HT-29 (cell line): Measurements from ENCODE around the gene UHMK1. TPM values are rescaled to one million over a fixed set of nuclear protein-coding genes. Genes with fewer than 3 reads are reported as not detected.
"Not testable (repeated sequence)": the region's sequence is repeated elsewhere in the genome, so short reads cannot be mapped to it uniquely, and the experiment has no call there.

Experiments
- DNase-seq: peaks from one replicate; pipeline ENCODE4 v3.0.0-alpha.2; 2015; ENCODE audit warnings: low spot score
- small RNA-seq: library from RNA; depleted of rRNA; stranded (forward); fragments of <200 nt; gene quantifications from one replicate; pipeline ENCODE3, GENCODE V24; 2014
- total RNA-seq: library from RNA; depleted of rRNA; stranded (reverse); fragments of >200 nt; shearing (Covaris generic); gene quantifications from 2 replicates; pipeline ENCODE4 v1.2.3, GENCODE V29; 2014; rRNA removed

The UHMK1 gene
- total RNA-seq, 1 experiment from 2014 or later: 28.1 TPM

DNA sequence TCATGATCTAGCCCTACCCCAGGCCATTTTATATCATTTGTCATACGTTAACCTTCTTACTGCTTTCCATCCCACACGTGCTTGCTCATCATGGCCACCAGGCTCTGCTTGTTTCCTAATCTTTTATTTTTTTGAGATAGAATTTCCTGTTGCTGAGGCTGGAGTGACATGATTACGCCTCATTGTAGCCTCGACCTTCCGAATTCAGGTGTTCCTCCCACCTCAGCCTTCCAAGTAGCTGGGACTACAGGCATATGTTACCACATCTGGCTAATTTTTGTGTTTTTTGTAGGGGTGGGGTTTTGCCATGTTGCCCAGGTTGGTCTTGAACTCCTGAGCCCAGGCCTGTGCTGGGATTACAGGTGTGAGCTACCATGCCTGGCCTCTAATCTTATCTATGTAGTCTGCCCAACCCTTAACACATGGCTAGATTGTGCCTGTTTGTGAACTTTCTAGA is 67.2 kb downstream of the UHMK1 start:
- DNase-seq: no peak

DNA sequence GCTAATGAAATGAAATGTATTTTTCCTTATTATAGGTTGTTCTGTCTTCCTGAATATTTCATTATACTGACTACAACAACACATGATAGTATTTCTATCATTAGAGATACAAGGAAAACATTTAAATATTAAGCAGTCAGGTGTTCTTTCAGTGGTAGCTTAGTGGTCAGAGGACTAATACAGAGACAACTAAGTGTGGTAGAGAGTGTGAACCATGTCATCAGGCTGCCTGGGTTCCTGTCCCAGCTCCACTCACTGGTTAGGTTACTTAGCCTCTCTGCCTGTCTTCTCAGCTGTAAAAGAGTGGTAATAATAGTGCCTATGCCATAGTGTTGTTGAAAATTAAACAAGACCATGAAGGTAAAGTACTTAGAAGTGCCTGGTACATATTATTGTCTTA is 67.8 kb downstream of the UHMK1 start:
- DNase-seq: no peak

GRCh38 chr1:162566870-162567269 is 69.3 kb downstream of the UHMK1 start:
- no peak for DNase-seq

- DNase-seq: peak; percentile 65
Observed at GRCh38 chr1:162568802-162569201, 71.2 kb downstream of the UHMK1 start.

GRCh38 chr1:162570718-162571117 is 73.1 kb downstream of the UHMK1 start:
- DNase-seq: peak; percentile 46

GRCh38 chr1:162571121-162571520 is 73.5 kb downstream of the UHMK1 start:
- not testable (repeated sequence) for DNase-seq

GRCh38 chr1:162571696-162572095 is 74.1 kb downstream of the UHMK1 start:
- DNase-seq: no peak

DNA sequence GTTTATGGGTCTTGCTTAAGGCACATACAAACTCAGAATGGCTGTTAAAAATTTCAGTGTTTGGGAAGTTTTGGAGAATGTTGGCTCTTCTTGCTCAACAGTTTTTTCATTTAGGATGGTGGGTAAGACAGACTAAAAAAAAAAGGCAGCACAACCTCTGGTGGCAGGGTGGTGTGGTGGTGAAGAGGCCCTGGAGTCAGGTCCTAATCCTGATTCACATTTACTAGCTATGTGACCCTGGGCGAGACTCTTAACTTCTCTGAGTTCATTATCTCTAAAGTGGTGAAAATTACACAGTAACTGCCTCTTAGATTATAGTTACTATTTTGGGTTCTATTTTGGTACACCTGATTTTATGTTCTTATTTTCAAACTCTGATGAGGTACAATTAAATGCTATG is 75.5 kb downstream of the UHMK1 start:
- no peak for DNase-seq

DNA sequence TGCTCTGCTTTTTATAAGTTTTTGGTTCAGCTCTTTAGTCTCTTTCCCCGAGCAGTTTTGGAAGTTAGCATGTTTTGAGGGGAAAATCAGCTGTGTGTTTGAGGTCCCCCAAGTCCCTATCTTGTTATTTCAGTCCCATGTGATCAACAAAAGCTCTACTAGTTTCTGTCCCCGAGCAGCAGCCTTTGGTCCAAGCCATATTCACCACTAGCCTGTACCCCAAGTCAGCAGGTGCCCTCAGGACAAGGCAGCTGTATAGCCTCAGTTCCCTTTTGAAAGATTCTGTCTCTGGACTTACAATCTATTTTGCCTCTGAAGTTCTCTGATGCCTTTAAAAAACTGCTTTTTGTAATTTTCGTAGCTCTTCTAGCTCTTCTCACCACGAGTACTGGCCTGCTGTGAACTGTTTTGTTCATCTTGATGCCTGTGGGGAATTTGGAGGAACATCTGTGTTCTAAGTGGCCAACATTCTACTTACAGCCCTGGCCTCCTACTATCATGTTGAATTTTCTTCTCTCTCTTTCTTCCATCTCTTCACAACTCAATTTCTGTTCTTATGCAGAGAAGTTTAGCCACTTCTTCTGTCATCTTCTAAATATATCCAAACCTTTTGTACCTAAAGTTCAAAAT is 80.6 kb downstream of the UHMK1 start:
- DNase-seq: no peak

DNA sequence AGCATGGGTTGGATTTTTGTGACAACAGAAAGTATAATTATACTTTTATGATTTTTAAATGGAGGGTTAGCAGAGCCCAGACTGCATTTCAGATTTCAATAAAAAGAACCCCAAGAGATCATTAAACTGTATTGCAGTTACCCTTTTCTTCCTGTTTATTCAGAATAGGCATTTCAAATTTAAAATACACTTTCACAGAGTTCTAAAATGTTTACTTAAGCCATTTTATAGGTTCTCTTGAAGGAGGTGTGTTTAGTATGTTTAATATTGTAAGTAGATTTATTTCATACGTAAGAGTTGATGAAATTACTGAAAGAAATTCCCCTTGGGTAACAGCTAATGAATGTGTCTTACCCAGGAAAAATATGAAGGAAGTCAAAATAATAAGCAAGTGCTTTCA is 81.3 kb downstream of the UHMK1 start:
- no peak for DNase-seq

Small RNA genes lying within 50 kb of the gene (small RNA-seq; reads per million reads assigned to genes)
- gene UQCRBP2: not detected

Other genes with a start within 250 kb of the UHMK1 start
- not detected in 2 replicates for gene SPATA46, start 121.0 kb upstream of the UHMK1 start, total RNA-seq
- 2.0 and 4.0 TPM in 2 replicates for gene C1orf226, start 116.1 kb upstream of the UHMK1 start, total RNA-seq
- gene SH2D1B, start 85.7 kb upstream of the UHMK1 start, total RNA-seq: not detected in 2 replicates
- 33.4 and 44.2 TPM in 2 replicates for gene UAP1, start 63.9 kb downstream of the UHMK1 start, total RNA-seq
- 0.05 and 0.91 TPM in 2 replicates for gene DDR2, start 134.6 kb downstream of the UHMK1 start, total RNA-seq